Natural killer cell treated with Interleukin-12 subunit alpha and Interleukin-12 subunit beta and Interleukin-15 and Interleukin-18, amount 100 ng/mL, for 72 hours (primary cell): Measurements from ENCODE around the gene PDGFA. TPM values are rescaled to one million over a fixed set of nuclear protein-coding genes. Genes with fewer than 3 reads are reported as not detected.

ENCODE experiments used
- ATAC-seq, 2 donors: fragments of 150-1000 bp; cut with Tn5 transposase in 1 of 2; sonication (Bioruptor Pico), chemical (Tn5 transposase) in 1 of 2; 2 replicates each; pipeline ENCODE4 v1.10.0; 2021
- DNase-seq: peaks from one replicate; pipeline ENCODE4 v3.0.0; 2022; ENCODE audit warnings: low spot score
- H3K27ac Mint-ChIP-seq, 2 donors: 1 replicate in 1 of 2; 2 replicates in 1 of 2; pipeline ENCODE4 v1.8.0; 2022; ENCODE audit warnings: mixed read lengths in 2 of 2, mild to moderate bottlenecking in 1 of 2, moderate library complexity in 1 of 2
- H3K27me3 Mint-ChIP-seq, 2 donors: 1 replicate in 1 of 2; 2 replicates in 1 of 2; pipeline ENCODE4 v1.8.0; 2022; ENCODE audit warnings: mixed read lengths in 2 of 2
- H3K36me3 Mint-ChIP-seq: one replicate; pipeline ENCODE4 v1.8.0; 2022; ENCODE audit warnings: mixed read lengths
- H3K4me1 Mint-ChIP-seq, 2 donors: 1 replicate in 1 of 2; 2 replicates in 1 of 2; pipeline ENCODE4 v1.8.0; 2022; ENCODE audit warnings: low read depth in 2 of 2, mixed read lengths in 2 of 2, mild to moderate bottlenecking in 1 of 2
- H3K4me3 Mint-ChIP-seq: one replicate; pipeline ENCODE4 v1.8.0; 2022; ENCODE audit warnings: mixed read lengths
- H3K9me3 Mint-ChIP-seq: 2 replicates; pipeline ENCODE4 v1.8.0; 2022; ENCODE audit warnings: mixed read lengths
- total RNA-seq, 2 donors: library from RNA; stranded (reverse); gene quantifications; one replicate each; pipeline ENCODE4 v1.2.3, GENCODE V29; 2022

Gene PDGFA
- total RNA-seq, 2 donors from 2014 or later: 1.3 to 5.0 TPM

GRCh38 chr7:534959-535358 is 15.3 kb upstream of the PDGFA start:
- Mint-ChIP-seq H3K27ac (no peak overlapping the region), H3K36me3 (no peaks in the 10 kb centered on the region), H3K9me3 (no peaks in the 10 kb centered on the region), H3K4me1 (peaks cover 0 to 2% of the 10 kb centered on the region in 2 donors), H3K4me3 (no peak overlapping the region), H3K27me3 (peaks cover 0 to 6% of the 10 kb centered on the region in 2 donors)
- no peak for DNase-seq
- no peak for ATAC-seq

DNA sequence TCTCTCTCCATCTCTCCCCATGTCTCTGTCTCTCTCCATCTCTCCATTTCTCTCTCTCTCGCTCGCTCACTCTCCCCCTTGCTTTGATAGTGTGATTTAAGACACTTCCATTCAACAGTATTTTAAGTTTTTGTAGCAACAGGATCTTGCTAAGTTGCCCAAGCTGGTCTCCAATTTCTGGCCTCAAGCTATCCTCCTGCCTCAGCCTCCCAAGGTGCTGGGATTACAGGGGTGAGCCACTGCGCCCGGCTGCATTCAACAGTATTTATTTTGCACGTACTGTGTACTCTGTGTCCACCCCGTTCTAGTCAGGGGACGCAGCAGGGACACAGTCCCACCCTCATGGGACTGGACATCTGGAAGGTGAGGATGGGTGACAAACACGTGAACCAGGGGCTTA is 14.4 kb upstream of the PDGFA start:
- ATAC-seq (no peak), DNase-seq (no peak)
- no peak overlapping the region for H3K27ac Mint-ChIP-seq

GRCh38 chr7:533266-533665 is 13.6 kb upstream of the PDGFA start:
- peaks cover 0 to 2% of the 10 kb centered on the region in 2 donors for H3K4me1 Mint-ChIP-seq
- peaks cover 0 to 6% of the 10 kb centered on the region in 2 donors for H3K27me3 Mint-ChIP-seq
- no peak for ATAC-seq
- no peaks in the 10 kb centered on the region for H3K36me3 Mint-ChIP-seq
- no peak overlapping the region for H3K4me3 Mint-ChIP-seq
- H3K27ac Mint-ChIP-seq: no peak overlapping the region
- no peak for DNase-seq
- H3K9me3 Mint-ChIP-seq: no peaks in the 10 kb centered on the region

More for the DNA sequence above, 14.4 kb upstream of the PDGFA start:
- no peak overlapping the region for H3K4me3 Mint-ChIP-seq
- H3K36me3 Mint-ChIP-seq: no peaks in the 10 kb centered on the region
- peaks cover 0 to 2% of the 10 kb centered on the region in 2 donors for H3K4me1 Mint-ChIP-seq
- no peaks in the 10 kb centered on the region for H3K9me3 Mint-ChIP-seq
- H3K27me3 Mint-ChIP-seq: peaks cover 0 to 6% of the 10 kb centered on the region in 2 donors

- Mint-ChIP-seq H3K9me3 (no peaks in the 10 kb centered on the region), H3K36me3 (no peaks in the 10 kb centered on the region), H3K27me3 (peaks cover 0 to 6% of the 10 kb centered on the region in 2 donors), H3K4me3 (no peak overlapping the region), H3K27ac (no peak overlapping the region), H3K4me1 (peaks cover 0 to 2% of the 10 kb centered on the region in 2 donors)
- ATAC-seq (peak; percentile 17), DNase-seq (no peak)
Observed at GRCh38 chr7:532379-533143, 12.9 kb upstream of the PDGFA start.

GRCh38 chr7:531777-532176 is 12.1 kb upstream of the PDGFA start:
- H3K27ac Mint-ChIP-seq: no peak overlapping the region

GRCh38 chr7:528451-528850 is 8.8 kb upstream of the PDGFA start:
- no peak for DNase-seq
- Mint-ChIP-seq H3K27ac (no peak overlapping the region), H3K27me3 (peaks cover 4 to 7% of the 10 kb centered on the region in 2 donors), H3K9me3 (no peaks in the 10 kb centered on the region), H3K4me1 (peaks cover 0 to 2% of the 10 kb centered on the region in 2 donors), H3K4me3 (no peak overlapping the region), H3K36me3 (no peaks in the 10 kb centered on the region)
- ATAC-seq: no peak

More at GRCh38 chr7:531777-532176, 12.1 kb upstream of the PDGFA start:
- Mint-ChIP-seq H3K4me1 (peaks cover 0 to 2% of the 10 kb centered on the region in 2 donors), H3K9me3 (no peaks in the 10 kb centered on the region), H3K36me3 (no peaks in the 10 kb centered on the region), H3K27me3 (peaks cover 0 to 6% of the 10 kb centered on the region in 2 donors), H3K4me3 (no peak overlapping the region)
- no peak for DNase-seq
- peak; percentile 15 to 46 for ATAC-seq

- Mint-ChIP-seq H3K4me1 (peaks cover 0 to 2% of the 10 kb centered on the region in 2 donors), H3K4me3 (no peak overlapping the region), H3K9me3 (no peaks in the 10 kb centered on the region), H3K36me3 (no peaks in the 10 kb centered on the region), H3K27me3 (peaks cover 4 to 7% of the 10 kb centered on the region in 2 donors), H3K27ac (no peak overlapping the region)
- ATAC-seq (no peak), DNase-seq (no peak)
Observed at GRCh38 chr7:527723-528122, 8.1 kb upstream of the PDGFA start.

GRCh38 chr7:526460-527034 is 6.9 kb upstream of the PDGFA start:
- H3K9me3 Mint-ChIP-seq: no peaks in the 10 kb centered on the region
- peaks cover 0 to 2% of the 10 kb centered on the region in 2 donors for H3K4me1 Mint-ChIP-seq
- H3K36me3 Mint-ChIP-seq: no peaks in the 10 kb centered on the region
- peaks cover 4 to 7% of the 10 kb centered on the region in 2 donors for H3K27me3 Mint-ChIP-seq
- DNase-seq: no peak
- no peak for ATAC-seq
- H3K27ac Mint-ChIP-seq: no peak overlapping the region
- no peak overlapping the region for H3K4me3 Mint-ChIP-seq

- DNase-seq (no peak), ATAC-seq (no peak)
- H3K9me3 Mint-ChIP-seq: no peaks in the 10 kb centered on the region
- H3K27me3 Mint-ChIP-seq: peaks cover 7 to 8% of the 10 kb centered on the region in 2 donors
- no peaks in the 10 kb centered on the region for H3K36me3 Mint-ChIP-seq
- no peak overlapping the region for H3K27ac Mint-ChIP-seq
- no peaks in the 10 kb centered on the region for H3K4me1 Mint-ChIP-seq
- H3K4me3 Mint-ChIP-seq: no peak overlapping the region
Observed at GRCh38 chr7:525740-526139, 6.1 kb upstream of the PDGFA start.

- Mint-ChIP-seq H3K9me3 (no peaks in the 10 kb centered on the region), H3K4me3 (no peak overlapping the region), H3K36me3 (no peaks in the 10 kb centered on the region), H3K27me3 (peaks cover 7 to 8% of the 10 kb centered on the region in 2 donors), H3K4me1 (no peaks in the 10 kb centered on the region), H3K27ac (no peak overlapping the region)
- DNase-seq (no peak), ATAC-seq (no peak)
Observed at GRCh38 chr7:524800-525199, 5.2 kb upstream of the PDGFA start.

DNA sequence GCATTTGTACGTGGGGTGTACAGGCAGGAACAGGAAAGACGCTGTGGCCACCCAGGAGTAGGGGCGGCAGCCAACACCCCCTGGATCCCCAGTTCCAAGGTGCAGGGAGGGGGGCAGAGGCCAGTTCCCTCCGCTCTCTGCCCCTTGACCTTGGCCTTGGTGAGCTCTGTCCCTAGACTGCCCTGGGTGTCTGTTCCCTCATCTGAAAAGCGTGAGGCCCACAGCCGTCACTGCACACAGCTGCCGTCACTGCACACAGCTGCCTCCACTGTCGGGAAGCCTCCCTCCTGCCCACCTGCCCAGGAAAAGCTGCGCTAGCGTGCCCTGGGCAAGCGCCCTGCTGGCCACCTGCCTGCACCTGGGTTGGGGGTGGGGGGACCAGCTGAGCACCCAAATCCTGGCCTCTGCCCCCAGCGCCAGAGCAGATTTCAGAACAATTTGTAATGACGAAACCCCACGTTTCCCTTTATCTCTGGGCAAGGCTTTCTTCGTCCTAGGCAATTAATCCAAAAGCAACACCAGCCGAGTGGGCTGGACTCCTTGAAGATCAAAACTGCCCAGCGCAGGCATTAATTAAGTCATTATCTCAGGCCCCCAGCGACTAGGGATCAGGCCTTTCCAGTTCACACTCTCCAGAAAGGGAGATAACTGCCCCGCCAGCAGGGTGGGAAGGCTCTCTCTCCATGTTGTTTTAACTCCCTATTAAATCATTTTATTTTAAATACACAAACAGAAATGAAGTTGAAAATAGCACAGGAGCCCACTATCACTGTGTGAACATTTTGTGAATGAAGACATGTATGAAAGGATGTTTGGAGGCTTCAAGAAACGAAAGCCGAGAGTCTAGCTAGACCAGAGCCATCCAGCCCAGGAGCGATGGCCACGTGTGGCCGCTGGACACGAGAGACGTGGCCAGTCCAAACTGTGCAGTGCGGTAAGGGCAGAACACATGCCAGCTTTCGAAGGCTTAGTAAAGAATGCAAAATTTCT is 4.0 kb upstream of the PDGFA start:
- Mint-ChIP-seq H3K4me1 (no peaks in the 10 kb centered on the region), H3K36me3 (no peaks in the 10 kb centered on the region), H3K4me3 (peak overlapping the region; percentile 10), H3K27ac (no peak overlapping the region), H3K9me3 (no peaks in the 10 kb centered on the region), H3K27me3 (peaks cover 7 to 9% of the 10 kb centered on the region in 2 donors)
- DNase-seq: no peak
- no peak for ATAC-seq

DNA sequence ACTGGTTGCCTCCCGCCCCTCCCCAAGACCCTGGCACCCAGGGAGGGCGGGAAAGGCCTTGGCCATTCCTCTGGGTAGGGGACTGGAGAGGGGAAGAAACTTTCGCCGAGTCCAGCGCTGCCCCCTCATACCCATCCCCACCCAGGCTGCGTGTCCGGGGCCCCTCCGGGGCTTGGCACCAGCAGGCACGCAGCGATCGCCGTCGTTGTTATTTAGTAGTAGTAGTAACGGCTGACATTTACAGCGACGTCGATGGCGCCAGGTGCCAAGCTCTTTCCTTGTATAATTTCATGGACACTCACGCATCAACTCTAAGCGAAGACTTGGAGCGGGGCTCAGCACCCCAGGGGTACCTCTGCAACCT is 3.3 kb upstream of the PDGFA start:
- peaks cover 7 to 12% of the 10 kb centered on the region in 2 donors for H3K27me3 Mint-ChIP-seq
- DNase-seq (no peak), ATAC-seq (no peak)
- peak overlapping the region; percentile 10 for H3K4me3 Mint-ChIP-seq
- no peaks in the 10 kb centered on the region for H3K36me3 Mint-ChIP-seq
- H3K9me3 Mint-ChIP-seq: no peaks in the 10 kb centered on the region
- peaks cover 0 to 2% of the 10 kb centered on the region in 2 donors for H3K4me1 Mint-ChIP-seq
- no peak overlapping the region for H3K27ac Mint-ChIP-seq

GRCh38 chr7:522071-522950 is 2.7 kb upstream of the PDGFA start:
- H3K9me3 Mint-ChIP-seq: no peaks in the 10 kb centered on the region
- peaks cover 0 to 4% of the 10 kb centered on the region in 2 donors for H3K4me1 Mint-ChIP-seq
- no peak overlapping the region for H3K27ac Mint-ChIP-seq
- no peak for ATAC-seq
- no peak overlapping the region for H3K4me3 Mint-ChIP-seq
- no peaks in the 10 kb centered on the region for H3K36me3 Mint-ChIP-seq
- H3K27me3 Mint-ChIP-seq: peaks cover 7 to 15% of the 10 kb centered on the region in 2 donors
- no peak for DNase-seq
